WTC11 (cell line): ENCODE results near the gene DCUN1D3. TPM values are rescaled to one million over a fixed set of nuclear protein-coding genes. Genes with fewer than 3 reads are reported as not detected.
"Not testable (repeated sequence)": the region's sequence is repeated elsewhere in the genome, so short reads cannot be mapped to it uniquely, and the experiment has no call there.

ENCODE experiments used
- ATAC-seq: fragments of 200-7000 bp; cut with Tn5 transposase; 2 replicates; pipeline ENCODE4 v1.10.0; 2021; ENCODE audit warnings: mild to moderate bottlenecking, moderate library complexity
- CTCF ChIA-PET: fragments of 300-600 bp; sonication (Branson Sonifier 250); formaldehyde crosslinking; loops from one replicate; lab custom pipeline; 2021; ENCODE audit warnings: antibody characterized with exemption; lab: Charles Lee
- POLR2A ChIA-PET: fragments of 350-600 bp; sonication (Branson Sonifier 250); formaldehyde crosslinking; loops from one replicate; lab custom pipeline; 2021; ENCODE audit warnings: antibody characterized with exemption; lab: Charles Lee
- DNase-seq: peaks from one replicate; pipeline ENCODE4 v3.0.0; 2021; ENCODE audit warnings: low spot score
- H3K27ac Mint-ChIP-seq: 2 replicates; pipeline ENCODE4 v1.8.0; 2021; ENCODE audit warnings: mixed read lengths
- H3K27me3 Mint-ChIP-seq: 2 replicates; pipeline ENCODE4 v1.8.0; 2021; ENCODE audit warnings: low read depth, mild to moderate bottlenecking, moderate library complexity, mixed read lengths
- H3K36me3 Mint-ChIP-seq: 2 replicates; pipeline ENCODE4 v1.8.0; 2021; ENCODE audit warnings: mixed read lengths
- H3K4me1 Mint-ChIP-seq: 2 replicates; pipeline ENCODE4 v1.8.0; 2022; ENCODE audit warnings: mixed read lengths
- H3K4me3 Mint-ChIP-seq: 2 replicates; pipeline ENCODE4 v1.8.0; 2021; ENCODE audit warnings: mild to moderate bottlenecking, moderate library complexity, mixed read lengths
- H3K9me3 Mint-ChIP-seq: 2 replicates; pipeline ENCODE4 v1.8.0; 2021; ENCODE audit warnings: mixed read lengths
- ELF4 ChIP-seq: sonication (generic); formaldehyde crosslinking; IDR thresholded peaks from 2 replicates; pipeline ENCODE4 v1.8.1; 2022; ENCODE audit warnings: low read depth, mild to moderate bottlenecking, moderate library complexity, missing genetic modification reagents
- FOXK1 ChIP-seq: sonication (generic); formaldehyde crosslinking; IDR thresholded peaks from 2 replicates; pipeline ENCODE4 v1.8.0; 2022; ENCODE audit warnings: mild to moderate bottlenecking, moderate library complexity, missing genetic modification reagents
- GABPB1 ChIP-seq: sonication (generic); formaldehyde crosslinking; IDR thresholded peaks from 2 replicates; pipeline ENCODE4 v1.8.1; 2023; ENCODE audit warnings: mild to moderate bottlenecking, missing genetic modification reagents
- GRHL2 ChIP-seq: fragments of 250-450 bp; sonication (Bioruptor Pico); IDR thresholded peaks from 2 replicates; pipeline ENCODE4 v1.8.0; 2022; ENCODE audit warnings: mild to moderate bottlenecking, moderate library complexity; ENCODE audit not compliant: insufficient replicate concordance, severe bottlenecking
- NR1H2 ChIP-seq: sonication (generic); formaldehyde crosslinking; IDR thresholded peaks from 2 replicates; pipeline ENCODE4 v1.9.0; 2021; ENCODE audit warnings: mild to moderate bottlenecking, moderate library complexity, missing genetic modification reagents
- OVOL2 ChIP-seq: fragments of 250-450 bp; sonication (Bioruptor Pico); IDR thresholded peaks from 2 replicates; pipeline ENCODE4 v1.9.0; 2021; ENCODE audit warnings: mild to moderate bottlenecking, borderline replicate concordance
- SP1 ChIP-seq: sonication (generic); formaldehyde crosslinking; conservative IDR thresholded peaks from 2 replicates; pipeline ENCODE4 v1.8.1; 2022; ENCODE audit warnings: missing genetic modification reagents
- TCF7 ChIP-seq: sonication (generic); formaldehyde crosslinking; IDR thresholded peaks from 2 replicates; pipeline ENCODE4 v1.8.0; 2022; ENCODE audit warnings: mild to moderate bottlenecking, low read depth, missing genetic modification reagents, moderate library complexity
- TP53 ChIP-seq: sonication (generic); formaldehyde crosslinking; IDR thresholded peaks from 2 replicates; pipeline ENCODE4 v1.8.1; 2023; ENCODE audit warnings: mild to moderate bottlenecking, missing genetic modification reagents
- ZBTB21 ChIP-seq: sonication (generic); formaldehyde crosslinking; IDR thresholded peaks from 2 replicates; pipeline ENCODE4 v1.8.1; 2023; ENCODE audit warnings: mild to moderate bottlenecking, missing genetic modification reagents, borderline replicate concordance
- ZNF416 ChIP-seq: fragments of 250-450 bp; sonication (Bioruptor Pico); IDR thresholded peaks from 2 replicates; pipeline ENCODE4 v1.9.0; 2021; ENCODE audit warnings: mild to moderate bottlenecking, inconsistent platforms
- ZNF671 ChIP-seq: fragments of 250-450 bp; sonication (Bioruptor Pico); IDR thresholded peaks from 2 replicates; pipeline ENCODE4 v1.8.0; 2021; ENCODE audit warnings: mild to moderate bottlenecking
- total RNA-seq: library from RNA; stranded (reverse); gene quantifications from 3 replicates; pipeline ENCODE4 v1.2.3, GENCODE V29; 2021
- TF ChIP-seq, protein P1 (sequence below): sonication (generic); formaldehyde crosslinking; IDR thresholded peaks from 2 replicates; pipeline ENCODE4 v1.8.0; 2022; ENCODE audit warnings: mild to moderate bottlenecking, missing genetic modification reagents
- TF ChIP-seq, protein P2 (sequence below): sonication (generic); formaldehyde crosslinking; IDR thresholded peaks from 2 replicates; pipeline ENCODE4 v1.8.1; 2022; ENCODE audit warnings: missing genetic modification reagents, borderline replicate concordance
- TF ChIP-seq, protein P3 (sequence below): sonication (generic); formaldehyde crosslinking; IDR thresholded peaks from 2 replicates; pipeline ENCODE4 v1.8.1; 2022; ENCODE audit warnings: low read depth, missing genetic modification reagents, borderline replicate concordance

Gene DCUN1D3
- total RNA-seq, 1 experiment from 2014 or later, result 14.7 TPM

DNA sequence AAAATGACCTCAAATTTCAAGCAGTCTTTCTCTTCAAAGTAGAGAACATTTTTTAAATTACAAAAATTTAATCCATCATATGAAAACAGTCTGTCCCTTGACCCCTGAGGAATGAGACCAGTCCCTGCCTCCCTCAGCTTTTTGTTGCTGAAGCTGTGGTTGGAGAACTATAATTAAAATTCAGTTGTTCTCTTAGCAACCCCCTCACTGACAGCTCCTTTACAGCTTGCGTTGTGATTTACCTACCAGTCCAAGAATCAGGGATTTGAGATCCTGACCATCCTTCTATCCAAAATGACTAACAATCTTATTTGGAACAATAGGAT, 30.2 kb upstream of the DCUN1D3 start:
- TF ChIP-seq TP53, result no peak
- TF ChIP-seq SP1 (CRISPR knock-in tag), result no peak
- TF ChIP-seq ZBTB21 (CRISPR knock-in tag), result no peak
- no peaks in the 10 kb centered on the region for H3K27me3 Mint-ChIP-seq
- H3K9me3 Mint-ChIP-seq, result no peaks in the 10 kb centered on the region
- no peak for DNase-seq
- ATAC-seq, result no peak
- no peaks in the 10 kb centered on the region for H3K4me1 Mint-ChIP-seq
- no peak overlapping the region for H3K4me3 Mint-ChIP-seq
- ChIA-PET POLR2A (no interaction called here), CTCF (no interaction called here)
- no peak overlapping the region for H3K27ac Mint-ChIP-seq
- H3K36me3 Mint-ChIP-seq, result no peaks in the 10 kb centered on the region

DNA sequence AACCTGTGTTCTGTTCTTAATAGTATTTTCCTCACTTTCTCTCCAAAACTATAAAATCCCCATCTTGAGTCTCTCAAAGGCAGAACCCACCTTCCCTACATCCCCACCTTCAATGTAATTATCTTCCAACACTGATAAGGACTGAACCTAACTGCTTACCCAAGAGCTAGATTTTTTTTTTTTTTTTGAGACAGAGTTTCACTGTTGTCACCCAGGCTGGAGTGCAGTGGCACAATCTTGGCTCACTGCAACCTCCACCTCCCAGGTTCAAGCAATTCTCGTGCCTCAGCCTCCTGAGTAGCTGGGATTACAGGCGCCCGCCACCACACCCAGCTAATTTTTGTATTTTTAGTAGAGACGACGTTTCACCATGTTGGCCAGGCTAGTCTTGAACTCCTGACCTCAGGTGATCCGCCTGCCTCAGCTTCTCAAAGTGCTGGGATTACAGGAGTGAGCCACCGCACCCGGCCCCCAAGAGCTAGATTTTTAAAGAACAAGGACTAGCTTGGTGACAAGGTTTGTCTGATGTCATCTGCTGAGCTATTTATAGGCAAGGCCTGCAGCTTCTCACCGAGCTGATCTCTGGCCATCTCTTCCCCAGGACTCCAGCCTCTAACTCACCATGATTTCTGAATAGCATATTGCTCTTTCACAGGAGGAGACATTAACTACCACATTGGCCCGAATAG, 29.7 kb upstream of the DCUN1D3 start:
- POLR2A ChIA-PET, DNase-seq, ATAC-seq, H3K27me3 Mint-ChIP-seq, H3K36me3 Mint-ChIP-seq, H3K4me1 Mint-ChIP-seq, H3K4me3 Mint-ChIP-seq, H3K27ac Mint-ChIP-seq, H3K9me3 Mint-ChIP-seq: not testable (repeated sequence)
- CTCF ChIA-PET, result interaction anchor here (0.6 kb wide), 1 partner anchor 189 kb away, joined by 3 read pairs; the partner anchor contains the start of gene THUMPD1

DNA sequence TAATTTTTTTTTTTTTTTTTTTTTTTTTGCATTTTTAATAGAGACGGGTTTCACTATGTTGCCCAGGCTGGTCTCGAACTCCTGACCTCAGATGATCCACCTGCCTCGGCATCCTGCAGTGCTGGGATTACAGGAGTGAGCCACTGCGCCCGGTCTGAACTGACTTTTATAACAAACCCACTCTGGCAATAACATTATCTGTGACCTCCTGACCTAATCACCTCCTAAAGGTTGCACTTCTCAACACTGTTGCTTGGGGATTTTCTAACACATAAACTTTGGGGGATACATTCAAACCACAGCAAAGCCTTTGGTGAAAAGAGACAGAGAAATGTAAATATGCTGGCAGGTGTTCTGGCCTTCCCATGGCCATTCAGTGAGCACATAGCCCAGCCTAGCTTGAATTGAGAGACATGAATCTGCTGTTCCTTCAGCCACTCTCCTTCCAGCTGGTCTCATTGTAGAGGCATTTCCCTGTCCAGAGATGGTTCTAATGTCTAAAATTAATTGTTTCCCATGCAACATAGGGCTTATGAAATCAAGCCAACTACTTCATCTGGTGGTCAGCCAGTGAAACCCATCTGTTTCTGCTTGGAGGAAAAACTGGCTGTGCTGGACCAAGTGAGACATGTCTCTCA, 28.7 kb upstream of the DCUN1D3 start:
- H3K27me3 Mint-ChIP-seq, result no peaks in the 10 kb centered on the region
- H3K36me3 Mint-ChIP-seq, result no peaks in the 10 kb centered on the region
- no peak overlapping the region for H3K4me3 Mint-ChIP-seq
- no peak overlapping the region; the same call in 1 of the 2 replicates for H3K27ac Mint-ChIP-seq
- H3K9me3 Mint-ChIP-seq, result no peaks in the 10 kb centered on the region
- H3K4me1 Mint-ChIP-seq, result no peaks in the 10 kb centered on the region
- POLR2A ChIA-PET, result no interaction called here
- CTCF ChIA-PET, result no interaction called here
- DNase-seq, result no peak
- no peak for ATAC-seq
- TF ChIP-seq ELF4 (no peak), FOXK1 (CRISPR knock-in tag) (no peak), ZNF671 (CRISPR knock-in tag) (no peak), ZNF416 (CRISPR knock-in tag) (no peak), GRHL2 (CRISPR knock-in tag) (no peak), OVOL2 (CRISPR knock-in tag) (no peak), NR1H2 (CRISPR knock-in tag) (no peak), TCF7 (no peak), GABPB1 (no peak)
- TF ChIP-seq, protein P1, sequence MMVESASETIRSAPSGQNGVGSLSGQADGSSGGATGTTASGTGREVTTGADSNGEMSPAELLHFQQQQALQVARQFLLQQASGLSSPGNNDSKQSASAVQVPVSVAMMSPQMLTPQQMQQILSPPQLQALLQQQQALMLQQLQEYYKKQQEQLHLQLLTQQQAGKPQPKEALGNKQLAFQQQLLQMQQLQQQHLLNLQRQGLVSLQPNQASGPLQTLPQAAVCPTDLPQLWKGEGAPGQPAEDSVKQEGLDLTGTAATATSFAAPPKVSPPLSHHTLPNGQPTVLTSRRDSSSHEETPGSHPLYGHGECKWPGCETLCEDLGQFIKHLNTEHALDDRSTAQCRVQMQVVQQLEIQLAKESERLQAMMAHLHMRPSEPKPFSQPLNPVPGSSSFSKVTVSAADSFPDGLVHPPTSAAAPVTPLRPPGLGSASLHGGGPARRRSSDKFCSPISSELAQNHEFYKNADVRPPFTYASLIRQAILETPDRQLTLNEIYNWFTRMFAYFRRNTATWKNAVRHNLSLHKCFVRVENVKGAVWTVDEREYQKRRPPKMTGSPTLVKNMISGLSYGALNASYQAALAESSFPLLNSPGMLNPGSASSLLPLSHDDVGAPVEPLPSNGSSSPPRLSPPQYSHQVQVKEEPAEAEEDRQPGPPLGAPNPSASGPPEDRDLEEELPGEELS (CRISPR knock-in tag), result no peak
- TF ChIP-seq, protein P2, sequence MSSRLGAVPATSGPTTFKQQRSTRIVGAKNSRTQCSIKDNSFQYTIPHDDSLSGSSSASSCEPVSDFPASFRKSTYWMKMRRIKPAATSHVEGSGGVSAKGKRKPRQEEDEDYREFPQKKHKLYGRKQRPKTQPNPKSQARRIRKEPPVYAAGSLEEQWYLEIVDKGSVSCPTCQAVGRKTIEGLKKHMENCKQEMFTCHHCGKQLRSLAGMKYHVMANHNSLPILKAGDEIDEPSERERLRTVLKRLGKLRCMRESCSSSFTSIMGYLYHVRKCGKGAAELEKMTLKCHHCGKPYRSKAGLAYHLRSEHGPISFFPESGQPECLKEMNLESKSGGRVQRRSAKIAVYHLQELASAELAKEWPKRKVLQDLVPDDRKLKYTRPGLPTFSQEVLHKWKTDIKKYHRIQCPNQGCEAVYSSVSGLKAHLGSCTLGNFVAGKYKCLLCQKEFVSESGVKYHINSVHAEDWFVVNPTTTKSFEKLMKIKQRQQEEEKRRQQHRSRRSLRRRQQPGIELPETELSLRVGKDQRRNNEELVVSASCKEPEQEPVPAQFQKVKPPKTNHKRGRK (CRISPR knock-in tag), result no peak
- TF ChIP-seq, protein P3, sequence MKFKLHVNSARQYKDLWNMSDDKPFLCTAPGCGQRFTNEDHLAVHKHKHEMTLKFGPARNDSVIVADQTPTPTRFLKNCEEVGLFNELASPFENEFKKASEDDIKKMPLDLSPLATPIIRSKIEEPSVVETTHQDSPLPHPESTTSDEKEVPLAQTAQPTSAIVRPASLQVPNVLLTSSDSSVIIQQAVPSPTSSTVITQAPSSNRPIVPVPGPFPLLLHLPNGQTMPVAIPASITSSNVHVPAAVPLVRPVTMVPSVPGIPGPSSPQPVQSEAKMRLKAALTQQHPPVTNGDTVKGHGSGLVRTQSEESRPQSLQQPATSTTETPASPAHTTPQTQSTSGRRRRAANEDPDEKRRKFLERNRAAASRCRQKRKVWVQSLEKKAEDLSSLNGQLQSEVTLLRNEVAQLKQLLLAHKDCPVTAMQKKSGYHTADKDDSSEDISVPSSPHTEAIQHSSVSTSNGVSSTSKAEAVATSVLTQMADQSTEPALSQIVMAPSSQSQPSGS (CRISPR knock-in tag), result no peak
